ENCODE results near the gene FBN2. TPM values are rescaled to one million over a fixed set of nuclear protein-coding genes. Genes with fewer than 3 reads are reported as not detected.

Gene FBN2
- total RNA-seq, 1 donor from 2014 or later: not detected

DNA sequence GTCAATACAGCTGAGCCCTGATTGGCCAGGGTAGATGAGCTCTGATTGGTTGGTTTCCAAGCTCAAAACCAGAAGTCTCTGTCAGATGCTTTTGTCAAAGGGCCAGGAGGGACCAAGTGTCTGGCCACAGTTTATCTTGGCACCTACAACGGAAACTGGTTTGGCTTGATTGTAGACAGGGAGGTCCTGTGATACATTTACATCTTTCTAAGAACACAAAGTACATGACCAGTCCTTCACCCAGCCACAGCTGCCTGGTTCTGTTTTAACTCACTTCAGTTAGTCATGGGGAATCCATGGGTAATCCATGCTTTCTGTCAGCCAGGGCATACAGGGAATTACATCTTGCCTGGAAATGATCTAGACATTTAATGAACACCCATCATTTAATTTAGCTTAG lies 283.3 kb downstream of the FBN2 start:
- intact Hi-C loops (cut with micrococcal nuclease): no loop called here
- Mint-ChIP-seq H3K9me3 (no peaks in the 10 kb centered on the region), H3K27me3 (ENCODE audit: low read depth) (no peaks in the 10 kb centered on the region), H3K4me1 (ENCODE audit: low read depth) (no peaks in the 10 kb centered on the region), H3K4me3 (ENCODE audit: low read depth) (no peak overlapping the region), H3K27ac (no peak overlapping the region), H3K36me3 (ENCODE audit: low read depth) (no peaks in the 10 kb centered on the region)
- no peak for DNase-seq (ENCODE audit: low spot score)

DNA sequence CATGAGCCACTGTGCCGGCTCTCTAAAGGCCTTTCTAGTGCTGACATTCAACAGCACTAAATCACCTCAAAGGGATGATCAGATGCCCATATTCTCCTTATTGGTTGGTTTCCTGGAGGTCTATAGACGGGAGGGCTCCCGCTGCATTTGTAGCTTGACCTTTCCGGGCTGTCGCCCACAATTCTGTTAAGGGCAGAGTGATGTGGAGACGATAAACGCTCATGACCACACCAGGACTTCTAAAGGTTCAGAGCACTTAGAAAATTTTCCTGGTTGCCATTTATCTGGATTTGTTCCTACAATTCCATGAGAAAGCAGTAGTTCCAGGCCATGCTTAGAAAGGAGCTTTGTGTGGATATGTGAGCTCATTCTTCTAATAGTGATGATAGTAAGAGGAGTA lies 284.2 kb downstream of the FBN2 start:
- H3K4me3 Mint-ChIP-seq (ENCODE audit: low read depth): no peak overlapping the region
- no peaks in the 10 kb centered on the region for H3K36me3 Mint-ChIP-seq (ENCODE audit: low read depth)
- no peak for DNase-seq (ENCODE audit: low spot score)
- H3K27me3 Mint-ChIP-seq (ENCODE audit: low read depth): no peaks in the 10 kb centered on the region
- H3K4me1 Mint-ChIP-seq (ENCODE audit: low read depth): no peaks in the 10 kb centered on the region
- H3K9me3 Mint-ChIP-seq: no peaks in the 10 kb centered on the region
- H3K27ac Mint-ChIP-seq: no peak overlapping the region
- intact Hi-C loops (cut with micrococcal nuclease): no loop called here

DNA sequence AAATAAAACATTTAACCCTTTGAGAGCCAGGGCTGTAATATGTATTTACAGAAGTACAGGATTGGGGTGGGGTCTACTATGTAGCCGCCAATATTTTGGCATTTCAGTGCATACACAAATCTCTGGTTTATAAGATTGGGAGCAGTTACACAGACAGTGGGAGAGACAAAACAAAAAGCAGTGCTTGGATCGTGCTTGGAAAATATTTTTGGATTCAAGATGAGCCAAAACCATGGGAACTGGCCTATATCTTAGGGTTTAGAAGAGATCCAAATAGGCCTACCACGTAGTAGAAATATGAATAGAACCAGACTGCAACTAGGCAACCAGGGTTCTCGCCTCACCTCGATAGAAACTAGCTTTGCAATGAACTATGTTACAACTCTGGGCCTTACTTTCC lies 284.9 kb downstream of the FBN2 start:
- Mint-ChIP-seq H3K27ac (no peak overlapping the region), H3K36me3 (ENCODE audit: low read depth) (no peaks in the 10 kb centered on the region), H3K27me3 (ENCODE audit: low read depth) (no peaks in the 10 kb centered on the region), H3K4me1 (ENCODE audit: low read depth) (no peaks in the 10 kb centered on the region), H3K4me3 (ENCODE audit: low read depth) (no peak overlapping the region), H3K9me3 (no peaks in the 10 kb centered on the region)
- DNase-seq (ENCODE audit: low spot score): no peak
- intact Hi-C loops (cut with micrococcal nuclease): no loop called here

DNA sequence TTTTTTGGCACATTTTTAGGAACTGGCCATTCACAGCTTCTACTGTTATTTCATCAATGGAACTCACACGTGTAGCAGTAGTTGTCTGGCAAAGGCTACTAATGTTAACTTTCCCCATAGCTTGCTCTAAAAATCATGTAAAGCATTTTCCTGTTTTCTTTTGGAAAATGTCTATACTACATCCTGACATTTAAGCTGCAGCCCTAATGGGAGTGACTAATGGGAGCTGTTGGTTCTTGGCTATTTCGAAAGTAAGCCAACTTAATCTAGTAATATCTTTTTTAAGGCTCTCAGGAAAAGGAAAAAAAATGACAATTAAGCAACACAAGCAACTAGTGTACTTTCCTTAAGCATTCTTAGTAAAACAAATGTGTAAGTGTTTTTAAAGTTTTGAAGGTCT lies 285.3 kb downstream of the FBN2 start:
- no peak overlapping the region for H3K4me3 Mint-ChIP-seq (ENCODE audit: low read depth)
- no peaks in the 10 kb centered on the region for H3K27me3 Mint-ChIP-seq (ENCODE audit: low read depth)
- DNase-seq (ENCODE audit: low spot score): no peak
- no peaks in the 10 kb centered on the region for H3K36me3 Mint-ChIP-seq (ENCODE audit: low read depth)
- H3K9me3 Mint-ChIP-seq: no peaks in the 10 kb centered on the region
- H3K4me1 Mint-ChIP-seq (ENCODE audit: low read depth): no peaks in the 10 kb centered on the region
- H3K27ac Mint-ChIP-seq: no peak overlapping the region
- intact Hi-C loops (cut with micrococcal nuclease): no loop called here

DNA sequence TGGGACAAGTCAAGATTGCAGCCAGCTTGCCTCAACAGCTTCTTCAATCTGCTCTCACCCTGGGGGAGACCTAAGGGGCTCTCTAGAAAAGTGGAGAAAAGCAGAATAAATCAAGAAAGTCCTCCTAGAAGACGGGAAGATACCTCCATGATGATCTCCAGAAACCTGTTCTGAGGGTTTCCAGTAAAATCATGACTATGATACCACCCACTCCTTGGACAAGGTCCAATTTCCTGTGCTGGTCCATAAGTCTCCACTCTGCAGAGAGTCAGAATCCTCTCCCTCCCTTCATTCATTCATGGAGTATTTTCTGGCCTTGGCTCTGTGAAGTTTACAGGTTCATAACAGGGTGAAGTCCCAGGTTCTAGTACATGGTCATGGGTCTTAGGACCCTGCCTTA lies 285.8 kb downstream of the FBN2 start:
- Mint-ChIP-seq H3K4me1 (ENCODE audit: low read depth) (no peaks in the 10 kb centered on the region), H3K36me3 (ENCODE audit: low read depth) (no peaks in the 10 kb centered on the region), H3K9me3 (no peaks in the 10 kb centered on the region), H3K27me3 (ENCODE audit: low read depth) (no peaks in the 10 kb centered on the region), H3K27ac (no peak overlapping the region), H3K4me3 (ENCODE audit: low read depth) (no peak overlapping the region)
- DNase-seq (ENCODE audit: low spot score): no peak
- intact Hi-C loops (cut with micrococcal nuclease): no loop called here

DNA sequence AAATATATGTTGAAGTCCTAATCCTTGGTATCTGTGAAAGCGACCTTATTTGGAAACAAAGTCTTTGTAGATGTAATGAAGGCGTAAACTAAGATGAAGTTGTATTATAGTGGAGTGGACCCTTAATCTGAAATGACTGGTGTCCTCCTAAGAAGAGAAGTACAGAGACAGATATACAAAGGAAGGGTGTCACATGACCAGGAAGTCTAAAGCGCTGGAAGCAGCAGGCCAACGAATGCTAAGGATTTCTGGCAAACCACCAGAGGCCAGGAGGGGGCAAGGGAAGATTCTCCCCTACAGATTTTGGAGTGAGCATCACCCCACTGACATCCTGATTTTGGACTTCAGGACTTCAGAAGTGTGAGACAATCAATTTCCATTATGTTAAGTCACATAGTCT lies 292.1 kb downstream of the FBN2 start:
- no peaks in the 10 kb centered on the region for H3K9me3 Mint-ChIP-seq

DNA sequence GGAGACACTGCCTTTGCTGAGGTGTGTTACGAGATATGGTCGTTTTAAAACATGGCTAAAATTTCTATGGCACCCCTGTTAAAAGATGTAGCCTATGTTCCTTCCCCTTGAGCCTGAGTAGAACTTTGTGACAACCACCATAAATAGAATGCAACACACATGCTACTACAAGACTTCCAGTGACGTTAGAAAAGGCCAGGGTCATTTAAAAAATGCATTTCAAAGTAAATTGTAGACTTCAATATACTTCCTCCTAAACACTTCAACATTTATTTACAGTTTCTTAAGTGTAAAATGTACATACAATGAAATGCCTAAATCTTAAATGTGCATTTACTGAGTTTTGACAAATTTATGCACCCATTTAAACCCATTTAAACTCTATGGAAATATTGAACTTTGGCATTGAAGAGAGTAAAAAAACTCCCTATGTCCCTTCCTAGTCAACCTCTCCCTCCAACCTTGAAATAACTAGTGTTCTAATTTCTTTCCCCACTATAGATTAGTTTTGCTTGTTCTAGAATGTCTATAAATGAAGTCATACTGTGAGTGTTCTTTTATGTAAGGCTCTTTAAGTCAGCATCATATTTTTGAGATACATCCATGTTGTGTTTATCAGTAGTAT lies 294.0 kb downstream of the FBN2 start:
- H3K9me3 Mint-ChIP-seq: no peaks in the 10 kb centered on the region
- H3K4me1 Mint-ChIP-seq (ENCODE audit: low read depth): no peaks in the 10 kb centered on the region
- H3K27me3 Mint-ChIP-seq (ENCODE audit: low read depth): no peaks in the 10 kb centered on the region
- no peak for DNase-seq (ENCODE audit: low spot score)
- H3K4me3 Mint-ChIP-seq (ENCODE audit: low read depth): no peak overlapping the region
- no peak overlapping the region for H3K27ac Mint-ChIP-seq
- no peaks in the 10 kb centered on the region for H3K36me3 Mint-ChIP-seq (ENCODE audit: low read depth)
- intact Hi-C loops (cut with micrococcal nuclease): no loop called here

More for the DNA sequence above, 292.1 kb downstream of the FBN2 start:
- H3K36me3 Mint-ChIP-seq (ENCODE audit: low read depth): no peaks in the 10 kb centered on the region
- no peak for DNase-seq (ENCODE audit: low spot score)
- intact Hi-C loops (cut with micrococcal nuclease): no loop called here
- H3K4me1 Mint-ChIP-seq (ENCODE audit: low read depth): no peaks in the 10 kb centered on the region
- H3K27me3 Mint-ChIP-seq (ENCODE audit: low read depth): no peaks in the 10 kb centered on the region
- H3K4me3 Mint-ChIP-seq (ENCODE audit: low read depth): no peak overlapping the region
- H3K27ac Mint-ChIP-seq: no peak overlapping the region

DNA sequence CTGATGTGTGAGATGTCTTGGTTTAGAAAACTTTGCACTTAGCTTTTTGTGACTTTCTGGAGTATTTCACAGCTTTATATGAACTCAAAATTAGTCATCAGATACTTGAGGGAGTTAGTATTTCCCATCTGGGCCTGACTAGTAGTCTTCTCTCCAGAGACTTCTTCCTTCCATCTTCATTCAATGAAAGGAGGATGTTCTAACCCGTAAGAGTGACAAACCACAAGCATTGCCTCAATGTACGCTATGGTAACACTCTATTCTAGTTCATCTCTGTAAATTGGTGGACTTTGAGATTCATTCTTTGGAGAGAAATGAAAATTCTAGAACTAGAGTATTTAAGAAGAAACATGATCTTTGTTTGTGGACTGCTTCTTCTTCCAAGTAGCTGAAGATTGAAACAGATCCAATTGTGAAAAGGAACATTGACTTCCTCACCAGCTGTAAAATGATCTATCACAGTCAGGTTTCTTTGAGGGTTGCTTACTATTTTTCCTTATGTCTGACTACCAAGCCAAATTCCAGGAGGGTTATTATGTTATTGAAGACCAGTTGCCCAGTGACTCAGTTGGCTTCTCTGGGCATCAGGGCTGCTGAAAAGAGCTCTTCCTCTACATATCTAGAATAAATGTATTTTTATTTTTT lies 296.9 kb downstream of the FBN2 start:
- Mint-ChIP-seq H3K27ac (no peak overlapping the region), H3K36me3 (ENCODE audit: low read depth) (no peaks in the 10 kb centered on the region), H3K4me3 (ENCODE audit: low read depth) (no peak overlapping the region), H3K4me1 (ENCODE audit: low read depth) (no peaks in the 10 kb centered on the region), H3K27me3 (ENCODE audit: low read depth) (no peaks in the 10 kb centered on the region), H3K9me3 (no peaks in the 10 kb centered on the region)
- DNase-seq (ENCODE audit: low spot score): no peak
- intact Hi-C loops (cut with micrococcal nuclease): no loop called here

DNA sequence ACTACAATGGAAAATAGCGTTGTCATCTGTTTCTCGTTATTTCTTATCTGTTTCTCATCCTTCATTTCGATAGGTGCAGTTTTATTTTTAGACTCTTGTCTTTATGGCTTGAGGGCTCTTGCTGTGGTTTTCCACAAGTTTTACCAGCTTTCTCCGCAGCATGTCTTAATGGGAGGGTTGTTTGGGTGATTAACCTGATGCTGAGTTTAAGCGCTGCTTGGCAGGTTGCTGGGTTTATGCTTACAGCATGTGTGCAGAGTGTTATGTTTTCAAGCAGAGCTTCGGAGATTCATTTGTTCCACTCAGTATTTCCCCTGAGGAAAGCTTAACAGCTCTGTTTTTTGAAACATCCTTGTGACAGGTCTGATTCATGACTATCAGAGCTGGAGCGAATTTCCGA lies 300.5 kb downstream of the FBN2 start:
- Mint-ChIP-seq H3K9me3 (no peaks in the 10 kb centered on the region), H3K36me3 (ENCODE audit: low read depth) (no peaks in the 10 kb centered on the region), H3K27ac (no peak overlapping the region), H3K4me1 (ENCODE audit: low read depth) (no peaks in the 10 kb centered on the region), H3K4me3 (ENCODE audit: low read depth) (no peak overlapping the region), H3K27me3 (ENCODE audit: low read depth) (no peaks in the 10 kb centered on the region)
- intact Hi-C loops (cut with micrococcal nuclease): no loop called here
- DNase-seq (ENCODE audit: low spot score): no peak

DNA sequence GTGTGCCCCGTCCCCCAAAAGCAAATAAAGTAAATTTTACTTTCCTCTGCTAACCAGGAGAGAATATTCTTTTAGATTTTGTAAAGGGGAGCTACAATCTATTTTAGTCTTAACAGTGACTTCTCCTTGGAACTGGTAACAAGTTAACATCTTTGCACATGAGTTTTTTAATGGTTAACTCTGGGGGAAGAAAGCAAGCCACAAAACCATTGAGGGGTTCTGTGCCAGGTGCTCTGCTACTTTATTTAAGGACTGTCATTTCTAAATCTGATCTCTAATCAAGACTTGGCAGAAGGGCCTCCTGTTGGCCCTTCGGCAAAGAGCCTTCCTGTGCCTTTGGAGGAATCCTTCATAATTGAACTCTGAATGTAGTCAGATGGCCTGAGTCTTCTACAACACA lies 301.0 kb downstream of the FBN2 start:
- no peak overlapping the region for H3K4me3 Mint-ChIP-seq (ENCODE audit: low read depth)
- H3K36me3 Mint-ChIP-seq (ENCODE audit: low read depth): no peaks in the 10 kb centered on the region
- no peak overlapping the region for H3K27ac Mint-ChIP-seq
- H3K27me3 Mint-ChIP-seq (ENCODE audit: low read depth): no peaks in the 10 kb centered on the region
- no peaks in the 10 kb centered on the region for H3K4me1 Mint-ChIP-seq (ENCODE audit: low read depth)
- intact Hi-C loops (cut with micrococcal nuclease): no loop called here
- H3K9me3 Mint-ChIP-seq: no peaks in the 10 kb centered on the region
- no peak for DNase-seq (ENCODE audit: low spot score)

DNA sequence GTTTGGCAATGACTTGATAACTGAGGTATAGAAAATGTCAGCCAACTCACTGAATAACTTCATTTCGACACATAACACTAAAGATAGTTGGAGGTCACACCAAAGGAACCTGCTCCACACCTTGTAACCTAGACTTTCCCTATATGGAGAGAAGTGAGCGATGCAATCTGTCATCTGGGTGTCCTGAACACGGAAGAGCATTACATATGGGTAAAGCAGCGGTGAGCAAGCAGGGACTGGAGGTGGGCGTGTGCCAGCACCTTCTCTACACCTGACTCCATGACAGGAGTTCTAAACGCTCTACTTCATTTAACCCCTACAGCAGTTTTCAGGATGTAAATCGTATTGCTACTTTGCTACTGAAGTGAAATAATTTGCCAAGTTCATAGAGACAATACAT lies 301.7 kb downstream of the FBN2 start:
- Mint-ChIP-seq H3K36me3 (ENCODE audit: low read depth) (no peaks in the 10 kb centered on the region), H3K27me3 (ENCODE audit: low read depth) (no peaks in the 10 kb centered on the region), H3K4me1 (ENCODE audit: low read depth) (no peaks in the 10 kb centered on the region), H3K27ac (no peak overlapping the region), H3K9me3 (no peaks in the 10 kb centered on the region), H3K4me3 (ENCODE audit: low read depth) (no peak overlapping the region)
- intact Hi-C loops (cut with micrococcal nuclease): no loop called here
- no peak for DNase-seq (ENCODE audit: low spot score)

DNA sequence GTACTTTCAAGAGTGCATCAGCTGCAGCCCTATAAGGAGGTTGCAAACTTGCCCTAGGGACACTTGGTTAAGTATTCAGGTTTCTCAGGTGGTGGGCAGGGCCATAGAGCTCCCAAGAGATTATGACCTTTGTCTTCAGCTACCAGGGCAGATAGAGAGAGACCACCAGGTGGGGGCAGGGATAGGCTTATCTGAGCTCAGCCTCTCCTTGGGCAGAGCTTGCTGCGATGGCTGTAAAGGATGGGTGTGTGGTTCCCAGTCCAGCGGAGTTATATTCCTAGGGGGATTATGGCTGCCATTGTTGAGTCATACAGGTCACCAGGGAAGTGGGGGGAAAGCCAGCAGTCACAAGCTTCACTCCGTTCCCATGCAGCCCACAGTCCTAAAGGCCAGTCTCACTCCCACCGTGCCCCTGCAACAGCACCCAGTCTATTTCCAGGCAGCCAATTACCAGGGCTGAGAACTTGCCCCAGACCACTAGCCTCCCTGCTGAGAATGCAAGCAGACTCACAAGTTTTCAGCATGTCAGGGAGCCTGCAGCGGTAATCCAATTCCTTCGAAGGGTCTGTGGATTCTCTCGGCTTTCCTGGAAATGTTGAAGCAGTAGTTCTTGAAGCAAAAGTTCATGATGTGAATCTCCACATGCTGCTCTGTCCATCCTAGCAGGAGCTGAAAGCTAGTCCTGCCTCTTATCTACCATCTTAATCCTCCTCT lies 303.0 kb downstream of the FBN2 start:
- H3K9me3 Mint-ChIP-seq: no peaks in the 10 kb centered on the region
- intact Hi-C loops (cut with micrococcal nuclease): no loop called here
- no peaks in the 10 kb centered on the region for H3K36me3 Mint-ChIP-seq (ENCODE audit: low read depth)
- DNase-seq (ENCODE audit: low spot score): no peak
- no peaks in the 10 kb centered on the region for H3K4me1 Mint-ChIP-seq (ENCODE audit: low read depth)
- no peak overlapping the region for H3K4me3 Mint-ChIP-seq (ENCODE audit: low read depth)
- no peaks in the 10 kb centered on the region for H3K27me3 Mint-ChIP-seq (ENCODE audit: low read depth)
- no peak overlapping the region for H3K27ac Mint-ChIP-seq

DNA sequence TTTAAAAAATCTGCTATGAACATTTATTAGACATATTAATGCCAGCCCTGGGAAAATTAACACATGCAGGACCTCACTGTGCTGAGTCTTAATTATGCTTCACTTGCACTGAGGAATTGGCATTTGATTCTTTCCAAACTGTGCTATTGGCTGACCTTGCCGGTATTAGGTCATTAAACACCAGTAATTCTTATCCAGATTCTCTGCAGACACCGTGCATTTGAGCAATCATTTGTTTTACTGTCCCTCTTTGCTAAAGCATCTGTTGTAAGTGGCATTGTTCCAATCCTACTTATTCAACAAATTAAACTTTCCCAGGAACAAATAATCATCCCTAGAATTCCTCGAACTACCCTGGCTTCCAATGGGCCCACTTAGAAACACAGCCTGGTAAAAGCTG lies 309.5 kb downstream of the FBN2 start:
- no peaks in the 10 kb centered on the region for H3K27me3 Mint-ChIP-seq (ENCODE audit: low read depth)
- no peaks in the 10 kb centered on the region for H3K9me3 Mint-ChIP-seq
- no peak for DNase-seq (ENCODE audit: low spot score)
- peaks cover 3% of the 10 kb centered on the region for H3K4me1 Mint-ChIP-seq (ENCODE audit: low read depth)
- no peak overlapping the region for H3K4me3 Mint-ChIP-seq (ENCODE audit: low read depth)
- H3K36me3 Mint-ChIP-seq (ENCODE audit: low read depth): no peaks in the 10 kb centered on the region
- intact Hi-C loops (cut with micrococcal nuclease): no loop called here
- no peak overlapping the region for H3K27ac Mint-ChIP-seq

Data from activated T-helper 2 cell treated with anti-CD3 and anti-CD28 coated beads, Interferon-gamma antibody, Interleukin-2, Interleukin-4, amounts not matched to agents 10 μg/mL and 5 μg/mL and 100 μg/mL, durations not matched to agents 14 hours and 24 hours and 36 hours (primary cell).